GM19099 (cell line): Measurements from ENCODE around the gene STMN3.

ENCODE experiments used
- POLR2A ChIP-seq: IDR thresholded peaks from 3 replicates; pipeline ENCODE4 v1.6.1; 2011; ENCODE audit warnings: low read depth; ENCODE audit not compliant: insufficient read length; ENCODE audit errors: extremely low read depth

The STMN3 gene

GRCh38 chr20:63657260-63657936, 4.2 kb upstream of the STMN3 start:
- TF ChIP-seq POLR2A, result no peak

- TF ChIP-seq POLR2A, result no peak
These were observed 3.2 kb upstream of the STMN3 start for GRCh38 chr20:63656451-63656850.

GRCh38 chr20:63655249-63655648, 2.0 kb upstream of the STMN3 start:
- TF ChIP-seq POLR2A, result no peak

GRCh38 chr20:63653974-63654668, 897 bp upstream of the STMN3 start:
- no peak for TF ChIP-seq POLR2A

- TF ChIP-seq POLR2A, result no peak
These were observed 838 bp downstream of the STMN3 start for GRCh38 chr20:63652192-63652980.

- no peak for TF ChIP-seq POLR2A
These were observed 1.4 kb downstream of the STMN3 start for GRCh38 chr20:63651942-63652191.

GRCh38 chr20:63648895-63649589, 4.2 kb downstream of the STMN3 start:
- TF ChIP-seq POLR2A, result no peak

- no peak for TF ChIP-seq POLR2A
These were observed 5.0 kb downstream of the STMN3 start for GRCh38 chr20:63648190-63648589.

- no peak for TF ChIP-seq POLR2A
These were observed 8.0 kb downstream of the STMN3 start for GRCh38 chr20:63645218-63645617.

GRCh38 chr20:63643946-63644345, 9.3 kb downstream of the STMN3 start:
- no peak for TF ChIP-seq POLR2A

GRCh38 chr20:63643499-63643898, 9.7 kb downstream of the STMN3 start:
- TF ChIP-seq POLR2A, result no peak

- TF ChIP-seq POLR2A, result no peak
These were observed 10.5 kb downstream of the STMN3 start for GRCh38 chr20:63642527-63643247.

- TF ChIP-seq POLR2A, result peak; percentile 38
These were observed 11.3 kb downstream of the STMN3 start for GRCh38 chr20:63641792-63642523.

GRCh38 chr20:63641146-63641791, 12.0 kb downstream of the STMN3 start:
- no peak for TF ChIP-seq POLR2A
